ENCODE results near the gene NFIA. TPM values are rescaled to one million over a fixed set of nuclear protein-coding genes. Genes with fewer than 3 reads are reported as not detected.

NFIA gene
- total and polyA plus RNA-seq, 5 donors from 2014 or later: 0.86 to 3.9 (median 1.7) TPM

- Mint-ChIP-seq H3K36me3 (no peaks in the 10 kb centered on the region), H3K9me3 (no peaks in the 10 kb centered on the region), H3K4me1 (no peaks in the 10 kb centered on the region)
Observed at GRCh38 chr1:61374156-61374555, 291.8 kb downstream of the NFIA start.

GRCh38 chr1:61375082-61375880 is 292.9 kb downstream of the NFIA start:
- H3K27ac ChIP-seq (ENCODE audit: insufficient read depth, low read length, poor library complexity, severe bottlenecking): no peak overlapping the region
- no peak for ATAC-seq (ENCODE audit: low read depth in 2 of 2)
- Mint-ChIP-seq H3K36me3 (no peaks in the 10 kb centered on the region), H3K4me3 (no peak overlapping the region), H3K9me3 (peaks cover 0 to 2% (median 0%) of the 10 kb centered on the region in 7 donors), H3K27ac (no peak overlapping the region), H3K27me3 (peaks cover 7% of the 10 kb centered on the region), H3K4me1 (no peaks in the 10 kb centered on the region)
- H3K27me3 ChIP-seq (ENCODE audit: control insufficient read depth, insufficient read depth, low read length): no peaks in the 10 kb centered on the region
- DNase-seq: no peak
- H3K4me1 ChIP-seq (ENCODE audit: control insufficient read depth, insufficient read depth, low read length, poor library complexity, severe bottlenecking): no peaks in the 10 kb centered on the region
- no peak overlapping the region for H3K4me3 ChIP-seq (ENCODE audit: low read depth, low read length)
- H3K9me3 ChIP-seq (ENCODE audit: control insufficient read depth in 2 of 2, low read length in 2 of 2): no peaks in the 10 kb centered on the region
- no peaks in the 10 kb centered on the region for H3K36me3 ChIP-seq (ENCODE audit: control insufficient read depth, insufficient read depth, low read length)

More at GRCh38 chr1:61374156-61374555, 291.8 kb downstream of the NFIA start:
- Mint-ChIP-seq H3K4me3 (no peak overlapping the region), H3K27me3 (peaks cover 7% of the 10 kb centered on the region), H3K27ac (no peak overlapping the region)
- Histone ChIP-seq H3K27ac (ENCODE audit: insufficient read depth, low read length, poor library complexity, severe bottlenecking) (no peak overlapping the region), H3K27me3 (ENCODE audit: control insufficient read depth, insufficient read depth, low read length) (no peaks in the 10 kb centered on the region), H3K4me1 (ENCODE audit: control insufficient read depth, insufficient read depth, low read length, poor library complexity, severe bottlenecking) (no peaks in the 10 kb centered on the region), H3K4me3 (ENCODE audit: low read depth, low read length) (no peak overlapping the region), H3K9me3 (ENCODE audit: control insufficient read depth in 2 of 2, low read length in 2 of 2) (no peaks in the 10 kb centered on the region), H3K36me3 (ENCODE audit: control insufficient read depth, insufficient read depth, low read length) (no peaks in the 10 kb centered on the region)
- no peak for ATAC-seq (ENCODE audit: low read depth in 2 of 2)
- DNase-seq: no peak

GRCh38 chr1:61376151-61376550 is 293.8 kb downstream of the NFIA start:
- H3K27me3 ChIP-seq (ENCODE audit: control insufficient read depth, insufficient read depth, low read length): no peaks in the 10 kb centered on the region
- peaks cover 7% of the 10 kb centered on the region for H3K27me3 Mint-ChIP-seq
- no peaks in the 10 kb centered on the region for H3K36me3 ChIP-seq (ENCODE audit: control insufficient read depth, insufficient read depth, low read length)
- H3K4me1 Mint-ChIP-seq: no peaks in the 10 kb centered on the region
- H3K9me3 Mint-ChIP-seq: peaks cover 0 to 2% (median 0%) of the 10 kb centered on the region in 7 donors
- DNase-seq (no peak), ATAC-seq (ENCODE audit: low read depth in 2 of 2) (no peak)
- no peaks in the 10 kb centered on the region for H3K36me3 Mint-ChIP-seq
- H3K27ac ChIP-seq (ENCODE audit: insufficient read depth, low read length, poor library complexity, severe bottlenecking): no peak overlapping the region
- no peaks in the 10 kb centered on the region for H3K4me1 ChIP-seq (ENCODE audit: control insufficient read depth, insufficient read depth, low read length, poor library complexity, severe bottlenecking)
- no peak overlapping the region for H3K4me3 Mint-ChIP-seq
- no peak overlapping the region for H3K27ac Mint-ChIP-seq
- no peaks in the 10 kb centered on the region for H3K9me3 ChIP-seq (ENCODE audit: control insufficient read depth in 2 of 2, low read length in 2 of 2)
- H3K4me3 ChIP-seq (ENCODE audit: low read depth, low read length): no peak overlapping the region

- Mint-ChIP-seq H3K4me1 (no peaks in the 10 kb centered on the region), H3K4me3 (no peak overlapping the region), H3K36me3 (no peaks in the 10 kb centered on the region), H3K27me3 (no peaks in the 10 kb centered on the region), H3K27ac (no peak overlapping the region), H3K9me3 (peaks cover 0 to 2% (median 0%) of the 10 kb centered on the region in 7 donors)
- no peaks in the 10 kb centered on the region for H3K4me1 ChIP-seq (ENCODE audit: control insufficient read depth, insufficient read depth, low read length, poor library complexity, severe bottlenecking)
- H3K27ac ChIP-seq (ENCODE audit: insufficient read depth, low read length, poor library complexity, severe bottlenecking): no peak overlapping the region
- DNase-seq: no peak
- H3K4me3 ChIP-seq (ENCODE audit: low read depth, low read length): no peak overlapping the region
- H3K9me3 ChIP-seq (ENCODE audit: control insufficient read depth in 2 of 2, low read length in 2 of 2): no peaks in the 10 kb centered on the region
- no peak for ATAC-seq (ENCODE audit: low read depth in 2 of 2)
- no peaks in the 10 kb centered on the region for H3K27me3 ChIP-seq (ENCODE audit: control insufficient read depth, insufficient read depth, low read length)
- no peaks in the 10 kb centered on the region for H3K36me3 ChIP-seq (ENCODE audit: control insufficient read depth, insufficient read depth, low read length)
Observed at GRCh38 chr1:61377242-61377958, 295.0 kb downstream of the NFIA start.

GRCh38 chr1:61378494-61379180 is 296.3 kb downstream of the NFIA start:
- H3K27me3 ChIP-seq (ENCODE audit: control insufficient read depth, insufficient read depth, low read length): no peaks in the 10 kb centered on the region
- Mint-ChIP-seq H3K36me3 (no peaks in the 10 kb centered on the region), H3K9me3 (peaks cover 0 to 3% (median 0%) of the 10 kb centered on the region in 7 donors), H3K27me3 (no peaks in the 10 kb centered on the region), H3K27ac (no peak overlapping the region), H3K4me3 (no peak overlapping the region), H3K4me1 (no peaks in the 10 kb centered on the region)
- H3K27ac ChIP-seq (ENCODE audit: insufficient read depth, low read length, poor library complexity, severe bottlenecking): no peak overlapping the region
- H3K36me3 ChIP-seq (ENCODE audit: control insufficient read depth, insufficient read depth, low read length): no peaks in the 10 kb centered on the region
- ATAC-seq (ENCODE audit: low read depth in 2 of 2) (no peak), DNase-seq (no peak)
- no peaks in the 10 kb centered on the region for H3K9me3 ChIP-seq (ENCODE audit: control insufficient read depth in 2 of 2, low read length in 2 of 2)
- no peak overlapping the region for H3K4me3 ChIP-seq (ENCODE audit: low read depth, low read length)
- no peaks in the 10 kb centered on the region for H3K4me1 ChIP-seq (ENCODE audit: control insufficient read depth, insufficient read depth, low read length, poor library complexity, severe bottlenecking)

GRCh38 chr1:61379693-61380092 is 297.3 kb downstream of the NFIA start:
- DNase-seq: no peak
- peaks cover 0 to 3% (median 0%) of the 10 kb centered on the region in 7 donors for H3K9me3 Mint-ChIP-seq
- H3K4me1 Mint-ChIP-seq: no peaks in the 10 kb centered on the region
- Histone ChIP-seq H3K4me1 (ENCODE audit: control insufficient read depth, insufficient read depth, low read length, poor library complexity, severe bottlenecking) (no peaks in the 10 kb centered on the region), H3K27ac (ENCODE audit: insufficient read depth, low read length, poor library complexity, severe bottlenecking) (no peak overlapping the region), H3K36me3 (ENCODE audit: control insufficient read depth, insufficient read depth, low read length) (no peaks in the 10 kb centered on the region), H3K27me3 (ENCODE audit: control insufficient read depth, insufficient read depth, low read length) (no peaks in the 10 kb centered on the region), H3K4me3 (ENCODE audit: low read depth, low read length) (no peak overlapping the region), H3K9me3 (ENCODE audit: control insufficient read depth in 2 of 2, low read length in 2 of 2) (no peaks in the 10 kb centered on the region)
- peaks cover 4% of the 10 kb centered on the region for H3K27me3 Mint-ChIP-seq
- H3K36me3 Mint-ChIP-seq: no peaks in the 10 kb centered on the region
- ATAC-seq (ENCODE audit: low read depth in 2 of 2): no peak
- no peak overlapping the region for H3K27ac Mint-ChIP-seq
- no peak overlapping the region for H3K4me3 Mint-ChIP-seq

GRCh38 chr1:61380561-61380960 is 298.2 kb downstream of the NFIA start:
- H3K9me3 Mint-ChIP-seq: peaks cover 0 to 3% (median 0%) of the 10 kb centered on the region in 7 donors
- Histone ChIP-seq H3K4me3 (ENCODE audit: low read depth, low read length) (no peak overlapping the region), H3K36me3 (ENCODE audit: control insufficient read depth, insufficient read depth, low read length) (no peaks in the 10 kb centered on the region), H3K27me3 (ENCODE audit: control insufficient read depth, insufficient read depth, low read length) (no peaks in the 10 kb centered on the region), H3K9me3 (ENCODE audit: control insufficient read depth in 2 of 2, low read length in 2 of 2) (no peaks in the 10 kb centered on the region), H3K27ac (ENCODE audit: insufficient read depth, low read length, poor library complexity, severe bottlenecking) (no peak overlapping the region), H3K4me1 (ENCODE audit: control insufficient read depth, insufficient read depth, low read length, poor library complexity, severe bottlenecking) (no peaks in the 10 kb centered on the region)
- H3K4me1 Mint-ChIP-seq: no peaks in the 10 kb centered on the region
- DNase-seq (no peak), ATAC-seq (ENCODE audit: low read depth in 2 of 2) (no peak)
- H3K27ac Mint-ChIP-seq: no peak overlapping the region
- H3K27me3 Mint-ChIP-seq: peaks cover 4% of the 10 kb centered on the region
- H3K36me3 Mint-ChIP-seq: no peaks in the 10 kb centered on the region
- H3K4me3 Mint-ChIP-seq: no peak overlapping the region
